RWPE2 (cell line): ENCODE results near the gene LRFN2.

Experiments used
- ATAC-seq: fragments of 200-7000 bp; cut with Tn5 transposase; 3 replicates; pipeline ENCODE4 v1.9.1; 2021; ENCODE audit warnings: low read depth
- DNase-seq: peaks from one replicate; pipeline ENCODE4 v3.0.0-alpha.2; 2020; ENCODE audit warnings: low spot score
- H3K27ac ChIP-seq: fragments of 450-650 bp; 2 replicates; pipeline ENCODE4 v1.5.1; 2017; ENCODE audit warnings: mild to moderate bottlenecking; ENCODE audit not compliant: poor library complexity, severe bottlenecking
- H3K27me3 ChIP-seq: fragments of 250-450 bp; sonication (Bioruptor Pico); 2 replicates; pipeline ENCODE4 v1.5.1; 2021; ENCODE audit warnings: mild to moderate bottlenecking, moderate library complexity; ENCODE audit not compliant: insufficient read depth, poor library complexity, severe bottlenecking
- H3K36me3 ChIP-seq: fragments of 250-450 bp; sonication (Bioruptor Pico); 2 replicates; pipeline ENCODE4 v1.5.1; 2020; ENCODE audit warnings: low read depth, mild to moderate bottlenecking, moderate library complexity
- H3K4me1 ChIP-seq: fragments of 250-450 bp; sonication (Bioruptor Pico); 2 replicates; pipeline ENCODE4 v1.5.1; 2021; ENCODE audit warnings: mild to moderate bottlenecking, moderate library complexity; ENCODE audit not compliant: insufficient read depth, poor library complexity, severe bottlenecking
- H3K4me3 ChIP-seq: fragments of 250-450 bp; sonication (Bioruptor Pico); 2 replicates; pipeline ENCODE4 v1.5.1; 2021; ENCODE audit warnings: mild to moderate bottlenecking, moderate library complexity; ENCODE audit not compliant: severe bottlenecking
- H3K9me3 ChIP-seq: fragments of 250-450 bp; sonication (Bioruptor Pico); 2 replicates; pipeline ENCODE4 v1.5.1; 2021; ENCODE audit warnings: mild to moderate bottlenecking, moderate library complexity; ENCODE audit not compliant: severe bottlenecking
- TF ChIP-seq, protein P1 (sequence below): fragments of 450-650 bp; IDR thresholded peaks from one replicate; pipeline ENCODE4 v1.5.1; 2017; ENCODE audit warnings: mild to moderate bottlenecking, moderate library complexity; ENCODE audit not compliant: poor library complexity, severe bottlenecking

The LRFN2 gene

DNA sequence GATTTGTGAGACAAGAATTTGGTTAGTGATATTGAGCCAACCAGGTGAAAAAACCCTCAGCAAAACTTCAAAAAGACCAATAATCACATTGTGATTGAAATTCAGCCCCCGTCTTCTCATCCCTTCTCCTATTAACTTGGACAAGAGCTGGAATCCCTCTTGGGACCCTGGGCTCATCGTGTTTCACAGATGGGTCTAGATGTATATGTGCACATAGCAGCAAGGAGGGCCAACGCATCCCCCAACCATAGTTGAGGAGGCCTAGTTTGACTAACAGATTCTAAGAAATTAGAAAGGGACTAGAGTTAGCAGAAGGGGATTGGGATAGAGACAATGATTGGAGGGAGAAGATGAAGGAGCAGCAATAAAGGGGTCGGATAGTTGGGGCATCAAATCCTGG lies 19.8 kb upstream of the LRFN2 start:
- H3K27me3 ChIP-seq = peaks cover 24% of the 10 kb centered on the region
- H3K27ac ChIP-seq = no peak overlapping the region
- no peak for DNase-seq
- no peak for ATAC-seq
- no peaks in the 10 kb centered on the region for H3K4me1 ChIP-seq
- H3K36me3 ChIP-seq = no peaks in the 10 kb centered on the region
- H3K4me3 ChIP-seq = no peak overlapping the region
- H3K9me3 ChIP-seq = no peaks in the 10 kb centered on the region
- TF ChIP-seq, protein P1, sequence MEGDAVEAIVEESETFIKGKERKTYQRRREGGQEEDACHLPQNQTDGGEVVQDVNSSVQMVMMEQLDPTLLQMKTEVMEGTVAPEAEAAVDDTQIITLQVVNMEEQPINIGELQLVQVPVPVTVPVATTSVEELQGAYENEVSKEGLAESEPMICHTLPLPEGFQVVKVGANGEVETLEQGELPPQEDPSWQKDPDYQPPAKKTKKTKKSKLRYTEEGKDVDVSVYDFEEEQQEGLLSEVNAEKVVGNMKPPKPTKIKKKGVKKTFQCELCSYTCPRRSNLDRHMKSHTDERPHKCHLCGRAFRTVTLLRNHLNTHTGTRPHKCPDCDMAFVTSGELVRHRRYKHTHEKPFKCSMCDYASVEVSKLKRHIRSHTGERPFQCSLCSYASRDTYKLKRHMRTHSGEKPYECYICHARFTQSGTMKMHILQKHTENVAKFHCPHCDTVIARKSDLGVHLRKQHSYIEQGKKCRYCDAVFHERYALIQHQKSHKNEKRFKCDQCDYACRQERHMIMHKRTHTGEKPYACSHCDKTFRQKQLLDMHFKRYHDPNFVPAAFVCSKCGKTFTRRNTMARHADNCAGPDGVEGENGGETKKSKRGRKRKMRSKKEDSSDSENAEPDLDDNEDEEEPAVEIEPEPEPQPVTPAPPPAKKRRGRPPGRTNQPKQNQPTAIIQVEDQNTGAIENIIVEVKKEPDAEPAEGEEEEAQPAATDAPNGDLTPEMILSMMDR = no peak

DNA sequence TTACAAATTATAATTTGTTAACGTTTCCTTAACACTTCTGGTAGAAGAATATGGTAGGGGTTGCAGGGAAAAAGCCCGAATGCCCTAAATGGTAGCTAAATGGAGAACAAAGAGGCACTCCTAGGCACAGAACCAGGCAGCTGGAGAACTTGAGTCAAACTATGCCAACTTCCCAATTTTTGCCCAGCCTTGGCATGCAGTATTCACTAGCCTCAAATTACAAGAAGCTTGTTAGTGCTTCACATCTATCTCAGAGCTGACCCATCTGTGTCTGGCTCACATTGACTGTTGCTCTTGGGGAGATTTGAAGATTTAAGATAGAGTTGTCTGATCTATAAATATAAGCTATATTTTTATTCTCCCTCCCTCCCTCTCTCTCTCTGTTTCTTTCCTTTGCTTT lies 19.4 kb upstream of the LRFN2 start:
- H3K27ac ChIP-seq = no peak overlapping the region
- DNase-seq = no peak
- no peak for ATAC-seq
- H3K27me3 ChIP-seq = peaks cover 24% of the 10 kb centered on the region
- no peak overlapping the region for H3K4me3 ChIP-seq
- TF ChIP-seq, protein P1 = no peak
- H3K9me3 ChIP-seq = no peaks in the 10 kb centered on the region
- no peaks in the 10 kb centered on the region for H3K4me1 ChIP-seq
- no peaks in the 10 kb centered on the region for H3K36me3 ChIP-seq

DNA sequence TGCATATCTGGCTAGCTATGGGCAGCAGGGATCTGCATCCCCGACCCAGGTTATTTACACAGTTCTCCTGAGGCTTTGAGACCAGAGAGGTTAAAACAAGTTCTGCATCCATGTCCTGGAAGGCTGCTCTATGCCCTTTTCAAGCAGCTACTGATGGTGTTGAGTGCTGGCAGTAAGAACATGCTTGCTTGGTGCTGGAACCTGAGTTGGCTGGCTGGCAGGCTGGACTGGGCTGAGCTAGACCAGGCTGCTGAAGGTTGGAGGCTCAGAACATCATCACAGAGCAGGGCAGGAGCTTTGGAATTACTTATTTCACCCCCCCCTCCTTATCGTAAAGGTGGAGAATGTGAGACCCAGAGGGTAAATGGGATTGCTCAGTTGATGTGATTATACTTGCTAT lies 16.9 kb upstream of the LRFN2 start:
- ATAC-seq = no peak
- Histone ChIP-seq H3K9me3 (no peaks in the 10 kb centered on the region), H3K27me3 (peaks cover 19% of the 10 kb centered on the region), H3K4me1 (no peaks in the 10 kb centered on the region), H3K36me3 (no peaks in the 10 kb centered on the region), H3K4me3 (no peak overlapping the region), H3K27ac (no peak overlapping the region)
- TF ChIP-seq, protein P1 = no peak
- no peak for DNase-seq

DNA sequence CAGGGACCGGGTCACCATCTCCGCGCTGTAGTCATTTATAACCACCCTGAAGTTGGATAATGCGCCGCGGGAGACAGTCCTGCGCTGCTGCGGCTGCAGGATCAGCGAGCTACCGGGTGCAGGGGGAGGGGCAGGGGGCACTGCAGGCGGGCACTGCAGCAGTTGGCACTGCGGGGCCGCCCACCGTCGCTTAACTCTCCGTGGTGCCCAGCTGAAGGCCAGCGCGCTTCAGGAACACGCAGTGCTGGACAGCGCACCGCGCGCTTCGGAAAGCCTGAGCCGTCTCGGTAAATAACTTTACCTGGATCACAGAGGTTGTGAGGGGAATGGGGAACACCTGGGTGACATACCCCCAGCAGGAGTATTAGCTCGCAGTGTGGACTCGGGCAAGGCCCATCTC lies 12.4 kb upstream of the LRFN2 start:
- no peak for ATAC-seq
- DNase-seq = no peak
- H3K36me3 ChIP-seq = no peaks in the 10 kb centered on the region
- no peak overlapping the region for H3K27ac ChIP-seq
- H3K4me1 ChIP-seq = no peaks in the 10 kb centered on the region
- peaks cover 11% of the 10 kb centered on the region for H3K27me3 ChIP-seq
- H3K9me3 ChIP-seq = no peaks in the 10 kb centered on the region
- TF ChIP-seq, protein P1 = no peak
- no peak overlapping the region for H3K4me3 ChIP-seq

DNA sequence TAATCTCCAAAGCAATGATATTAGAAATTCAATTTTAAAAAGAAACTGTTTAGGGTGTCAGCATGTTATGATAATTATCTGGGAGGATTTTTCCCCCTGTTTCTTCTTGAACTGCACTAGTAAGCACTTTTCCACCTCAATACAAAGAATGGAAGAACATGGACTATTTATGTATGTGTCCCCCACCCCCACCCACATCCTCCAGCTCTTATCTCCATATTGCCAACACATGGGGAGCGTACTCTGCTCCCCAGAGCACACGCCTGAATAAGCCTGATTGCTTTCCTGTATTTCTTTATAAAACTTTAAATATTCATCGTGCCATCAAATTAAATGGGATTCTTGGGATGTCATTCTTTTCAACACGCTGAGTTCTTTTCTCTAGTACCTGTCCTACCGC lies 11.4 kb upstream of the LRFN2 start:
- TF ChIP-seq, protein P1 = no peak
- no peak overlapping the region for H3K4me3 ChIP-seq
- H3K27me3 ChIP-seq = peaks cover 9% of the 10 kb centered on the region
- H3K4me1 ChIP-seq = no peaks in the 10 kb centered on the region
- ATAC-seq (no peak), DNase-seq (no peak)
- no peaks in the 10 kb centered on the region for H3K36me3 ChIP-seq
- H3K27ac ChIP-seq = no peak overlapping the region
- H3K9me3 ChIP-seq = no peaks in the 10 kb centered on the region
